ENCODE results near the gene DNAH17. TPM values are rescaled to one million over a fixed set of nuclear protein-coding genes. Genes with fewer than 3 reads are reported as not detected.

DNAH17 gene
- total and polyA plus RNA-seq, 2 of the 8 experiments (the other 6 are each of a cell fraction or from before 2014, with no cell fraction given), result 0.14 to 0.67 TPM

- TF ChIP-seq GTF2F1 (IDR thresholded peaks at IDR 0.05; ENCODE audit: borderline replicate concordance, low read depth, low read length), result no peak
- TF ChIP-seq HDAC2 (IDR thresholded peaks at IDR 0.05; ENCODE audit: borderline replicate concordance in 1 of 2, low read depth in 2 of 2, low read length in 2 of 2), result no peak
These were observed 162.7 kb downstream of the DNAH17 start (continued) for GRCh38 chr17:78414178-78415162.
